PC-3 (cell line): Measurements from ENCODE around the gene LMCD1. TPM values are rescaled to one million over a fixed set of nuclear protein-coding genes. Genes with fewer than 3 reads are reported as not detected.

Experiments used
- ATAC-seq: fragments of 200-7000 bp; cut with Tn5 transposase; 2 replicates; pipeline ENCODE4 v1.9.1; 2020; ENCODE audit warnings: mild to moderate bottlenecking, moderate library complexity
- BruUV-seq: library from RNA; stranded (reverse); fragments of 400-500 nt; replicated peaks from 2 replicates; lab custom pipeline; 2021; lab: Mats Ljungman, UMichigan
- CTCF ChIA-PET: fragments of 300-600 bp; sonication (Branson Sonifier 250); formaldehyde crosslinking; loops from one replicate; lab custom pipeline; 2022; ENCODE audit warnings: antibody characterized with exemption; lab: Charles Lee
- POLR2A ChIA-PET: fragments of 300-600 bp; sonication (Branson Sonifier 250); formaldehyde crosslinking; loops from one replicate; lab custom pipeline; 2022; ENCODE audit warnings: antibody characterized with exemption; ENCODE audit not compliant: unreplicated experiment; lab: Charles Lee
- DNase-seq: peaks from one replicate; pipeline ENCODE4 v3.0.0-alpha.2; 2015
- H2AFZ ChIP-seq: fragments of 300-600 bp; sonication (generic); 2 replicates; pipeline ENCODE4 v1.6.0; 2016; ENCODE audit warnings: antibody characterized with exemption, low read length
- H3F3A ChIP-seq: fragments of 300-600 bp; sonication (generic); one replicate; pipeline ENCODE4 v1.6.0; 2017; ENCODE audit warnings: antibody characterized with exemption, low read length, control low read depth, mild to moderate bottlenecking; ENCODE audit not compliant: unreplicated experiment
- H3K27ac ChIP-seq: fragments of 300-600 bp; sonication (generic); 2 replicates; pipeline ENCODE4 v1.5.1; 2016; ENCODE audit warnings: mild to moderate bottlenecking, low read length
- H3K27me3 ChIP-seq: fragments of 300-600 bp; sonication (generic); 2 replicates; pipeline ENCODE4 v1.6.1; 2016; ENCODE audit warnings: low read length, mixed read lengths
- H3K36me3 ChIP-seq: fragments of 300-600 bp; sonication (generic); 2 replicates; pipeline ENCODE4 v1.6.1; 2016; ENCODE audit warnings: low read depth, mixed run types, low read length, mixed read lengths
- H3K4me1 ChIP-seq: fragments of 300-600 bp; sonication (generic); 2 replicates; pipeline ENCODE4 v1.5.1; 2016; ENCODE audit warnings: low read length; ENCODE audit not compliant: insufficient read depth
- H3K4me2 ChIP-seq: fragments of 300-600 bp; sonication (generic); 2 replicates; pipeline ENCODE4 v1.6.0; 2016; ENCODE audit warnings: low read length
- H3K4me3 ChIP-seq: fragments of 300-600 bp; sonication (generic); 2 replicates; pipeline ENCODE4 v1.5.1; 2016; ENCODE audit warnings: mild to moderate bottlenecking, low read length, mixed read lengths
- H3K79me2 ChIP-seq: fragments of 300-600 bp; sonication (generic); 2 replicates; pipeline ENCODE4 v1.6.1; 2017; ENCODE audit warnings: low read length, mixed read lengths
- H3K9ac ChIP-seq: fragments of 300-600 bp; sonication (generic); 2 replicates; pipeline ENCODE4 v1.6.0; 2016; ENCODE audit warnings: mild to moderate bottlenecking, low read length
- H3K9me2 ChIP-seq: fragments of 300-600 bp; sonication (generic); replicated peaks from 2 replicates; pipeline ENCODE4 v1.6.1; 2016; ENCODE audit warnings: mixed run types, low read length, mixed read lengths
- H3K9me3 ChIP-seq: fragments of 300-600 bp; sonication (generic); 2 replicates; pipeline ENCODE4 v1.6.1; 2016; ENCODE audit warnings: low read length, mixed read lengths
- H4K20me1 ChIP-seq: fragments of 300-600 bp; sonication (generic); 2 replicates; pipeline ENCODE4 v1.6.1; 2016; ENCODE audit warnings: low read length, mixed read lengths
- EZH2 ChIP-seq: fragments of 300-600 bp; sonication (generic); IDR thresholded peaks from one replicate; pipeline ENCODE4 v1.6.1; 2017; ENCODE audit warnings: antibody characterized with exemption, mild to moderate bottlenecking, low read length; ENCODE audit not compliant: unreplicated experiment
- EZH2phosphoT487 ChIP-seq: fragments of 300-600 bp; sonication (generic); IDR thresholded peaks from 2 replicates; pipeline ENCODE4 v1.6.1; 2018; ENCODE audit warnings: mild to moderate bottlenecking, antibody characterized with exemption, low read length, borderline replicate concordance
- intact Hi-C: fragments of 100-400 bp; cut with micrococcal nuclease; formaldehyde crosslinking; loops from 2 replicates; pipeline ENCODE4 v1.9.0; 2023
- total RNA-seq: library from RNA; depleted of rRNA; stranded (reverse); fragments of >200 nt; gene quantifications from 2 replicates; pipeline ENCODE4 v1.2.3, GENCODE V29; 2014
- TF ChIP-seq, protein P1 (sequence below): fragments of 300-600 bp; sonication (generic); conservative IDR thresholded peaks from 2 replicates; pipeline ENCODE4 v1.5.1; 2017; ENCODE audit warnings: antibody characterized with exemption, low read depth, mild to moderate bottlenecking, low read length

Gene LMCD1
- total RNA-seq, 1 experiment from 2014 or later, result 9.1 TPM

DNA sequence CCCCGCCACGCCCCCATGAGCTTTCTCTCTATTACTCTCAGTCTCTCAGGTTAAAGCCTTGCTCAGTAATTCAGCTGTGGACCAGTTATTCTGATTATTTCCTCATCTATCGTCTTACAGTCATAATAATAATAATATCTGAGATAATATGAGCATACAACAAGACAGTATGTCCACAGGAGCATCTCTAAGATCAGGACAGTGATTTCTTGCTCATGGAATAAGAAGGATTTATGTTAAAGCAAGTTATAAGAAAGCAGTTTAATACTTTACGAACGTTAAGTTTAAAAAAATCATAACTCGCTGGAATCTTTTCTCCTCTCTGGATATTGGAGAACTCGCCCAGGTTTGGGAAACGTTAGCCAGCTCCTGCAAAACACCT, 643 bp upstream of the LMCD1 start:
- TF ChIP-seq EZH2phosphoT487 (no peak), EZH2 (no peak)
- TF ChIP-seq, protein P1, sequence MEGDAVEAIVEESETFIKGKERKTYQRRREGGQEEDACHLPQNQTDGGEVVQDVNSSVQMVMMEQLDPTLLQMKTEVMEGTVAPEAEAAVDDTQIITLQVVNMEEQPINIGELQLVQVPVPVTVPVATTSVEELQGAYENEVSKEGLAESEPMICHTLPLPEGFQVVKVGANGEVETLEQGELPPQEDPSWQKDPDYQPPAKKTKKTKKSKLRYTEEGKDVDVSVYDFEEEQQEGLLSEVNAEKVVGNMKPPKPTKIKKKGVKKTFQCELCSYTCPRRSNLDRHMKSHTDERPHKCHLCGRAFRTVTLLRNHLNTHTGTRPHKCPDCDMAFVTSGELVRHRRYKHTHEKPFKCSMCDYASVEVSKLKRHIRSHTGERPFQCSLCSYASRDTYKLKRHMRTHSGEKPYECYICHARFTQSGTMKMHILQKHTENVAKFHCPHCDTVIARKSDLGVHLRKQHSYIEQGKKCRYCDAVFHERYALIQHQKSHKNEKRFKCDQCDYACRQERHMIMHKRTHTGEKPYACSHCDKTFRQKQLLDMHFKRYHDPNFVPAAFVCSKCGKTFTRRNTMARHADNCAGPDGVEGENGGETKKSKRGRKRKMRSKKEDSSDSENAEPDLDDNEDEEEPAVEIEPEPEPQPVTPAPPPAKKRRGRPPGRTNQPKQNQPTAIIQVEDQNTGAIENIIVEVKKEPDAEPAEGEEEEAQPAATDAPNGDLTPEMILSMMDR, result no peak
- Histone ChIP-seq H3K27ac (peak overlapping the region; percentile 83), H3K9me2 (no peaks in the 10 kb centered on the region)

DNA sequence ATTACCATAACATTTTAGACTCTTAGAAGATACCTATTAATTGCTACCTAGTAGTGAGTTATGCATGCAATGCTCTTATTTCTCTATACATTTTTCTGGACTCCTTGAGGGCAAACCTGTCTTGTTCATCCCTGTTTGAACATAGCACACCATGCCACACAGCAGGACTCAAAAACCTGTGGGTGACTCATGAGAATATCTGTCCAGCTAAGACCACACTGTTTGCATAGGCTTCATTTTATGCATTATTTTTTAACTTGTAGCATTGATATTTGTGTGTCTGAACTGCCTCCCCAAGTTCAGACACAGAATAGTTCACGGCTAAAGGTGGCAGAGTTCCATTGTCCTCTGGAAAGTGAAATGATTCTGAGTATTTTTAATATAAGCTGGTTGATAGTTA, 1.8 kb downstream of the LMCD1 start:
- Histone ChIP-seq H3K9me2 (no peaks in the 10 kb centered on the region), H3K4me3 (no peak overlapping the region), H3K9me3 (no peaks in the 10 kb centered on the region), H2AFZ (no peak overlapping the region), H3K79me2 (no peaks in the 10 kb centered on the region), H3K9ac (no peak overlapping the region), H3K4me2 (peak overlapping the region; percentile 37), H3F3A (peaks cover 17% of the 10 kb centered on the region), H3K36me3 (no peaks in the 10 kb centered on the region), H3K27ac (peak overlapping the region; percentile 55), H4K20me1 (no peaks in the 10 kb centered on the region), H3K4me1 (peaks cover 82% of the 10 kb centered on the region), H3K27me3 (no peaks in the 10 kb centered on the region)
- CTCF ChIA-PET, result interaction anchor here (0.6 kb wide), 1 partner anchor 97 kb away, joined by 3 read pairs; no protein-coding TSS in a partner anchor
- TF ChIP-seq EZH2, result no peak
- TF ChIP-seq, protein P1, result no peak
- TF ChIP-seq EZH2phosphoT487, result no peak
- DNase-seq (peak; percentile 81), ATAC-seq (peak; percentile 9; the same call in 1 of the 2 replicates)
- BruUV-seq, result no TSS peak
- intact Hi-C loops, result no loop called here
- POLR2A ChIA-PET, result interaction anchor here (0.6 kb wide), 1 partner anchor 60 kb away, joined by 5 read pairs; no protein-coding TSS in a partner anchor

More for the DNA sequence above, 643 bp upstream of the LMCD1 start:
- Histone ChIP-seq H3K36me3 (no peaks in the 10 kb centered on the region), H3K9me3 (no peaks in the 10 kb centered on the region), H3K79me2 (no peaks in the 10 kb centered on the region), H3K27me3 (no peaks in the 10 kb centered on the region), H3K4me1 (peaks cover 83% of the 10 kb centered on the region), H3F3A (peaks cover 12% of the 10 kb centered on the region), H4K20me1 (no peaks in the 10 kb centered on the region), H3K4me2 (peak overlapping the region; percentile 89), H2AFZ (peak overlapping the region; percentile 82), H3K4me3 (peak overlapping the region; percentile 65), H3K9ac (peak overlapping the region; percentile 76)
- CTCF ChIA-PET, result interaction anchor here (0.6 to 1.3 kb wide), 3 partner anchors 20 to 91 kb away, joined by 4 to 16 read pairs (median 4); no protein-coding TSS in a partner anchor
- ATAC-seq (peak; percentile 2; the same call in 1 of the 2 replicates), DNase-seq (no peak)
- POLR2A ChIA-PET, result interaction anchor here (0.5 to 1.7 kb wide), 6 partner anchors 9 to 118 kb away, joined by 3 to 13 read pairs (median 7); no protein-coding TSS in a partner anchor
- TSS peak; percentile 72 for BruUV-seq
- intact Hi-C loops, result loop anchor here (1.0 kb wide), 4 partner anchors 18 to 368 kb away; no protein-coding TSS in a partner anchor

DNA sequence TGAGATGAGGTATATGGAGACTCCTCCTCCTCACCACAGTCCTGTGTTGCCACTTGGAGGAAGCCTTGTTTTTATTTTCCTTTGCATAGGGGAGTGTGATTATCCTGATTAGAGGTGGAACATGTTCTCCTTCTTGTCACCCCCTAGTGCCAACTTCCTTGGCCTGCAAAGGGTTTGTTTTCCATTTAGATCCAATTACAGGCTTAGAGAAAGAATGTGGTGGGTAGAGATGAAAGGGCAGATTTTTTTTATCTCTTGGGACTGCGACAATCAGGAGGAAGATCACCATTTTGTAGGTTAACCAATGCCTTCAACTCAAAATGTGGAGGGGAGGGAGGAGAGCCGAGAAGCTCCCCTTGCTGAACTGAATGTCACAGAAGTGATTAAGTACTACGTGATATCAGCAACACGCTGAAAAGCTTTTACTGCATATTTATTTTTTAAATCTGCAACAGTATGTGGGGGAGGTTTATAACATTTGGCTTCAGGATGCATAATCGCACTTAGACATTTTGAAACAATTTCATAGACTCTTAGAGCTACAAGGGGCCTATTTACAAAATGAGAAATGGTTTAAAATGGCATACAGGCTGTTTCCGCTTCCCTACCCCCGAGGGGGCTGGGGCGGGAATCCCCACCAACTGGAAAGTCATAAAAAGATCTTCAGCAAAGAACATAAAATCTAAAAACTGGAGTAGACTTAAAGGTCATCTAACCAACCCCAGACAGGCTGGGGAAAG, 2.4 kb downstream of the LMCD1 start:
- no peak overlapping the region for H3K9ac ChIP-seq
- no peaks in the 10 kb centered on the region for H4K20me1 ChIP-seq
- peaks cover 17% of the 10 kb centered on the region for H3F3A ChIP-seq
- BruUV-seq, result no TSS peak
- H2AFZ ChIP-seq, result no peak overlapping the region
- H3K27me3 ChIP-seq, result no peaks in the 10 kb centered on the region
- H3K9me3 ChIP-seq, result no peaks in the 10 kb centered on the region
- peak overlapping the region; percentile 55 for H3K27ac ChIP-seq
- CTCF ChIA-PET, result no interaction called here
- peaks cover 77% of the 10 kb centered on the region for H3K4me1 ChIP-seq
- TF ChIP-seq, protein P1, result no peak
- TF ChIP-seq EZH2 (no peak), EZH2phosphoT487 (no peak)
- H3K79me2 ChIP-seq, result no peaks in the 10 kb centered on the region
- DNase-seq, result no peak
- peak overlapping the region; percentile 37 for H3K4me2 ChIP-seq
- ATAC-seq, result no peak
- intact Hi-C loops, result no loop called here
- H3K36me3 ChIP-seq, result no peaks in the 10 kb centered on the region
- no peaks in the 10 kb centered on the region for H3K9me2 ChIP-seq
- H3K4me3 ChIP-seq, result no peak overlapping the region
- POLR2A ChIA-PET, result no interaction called here
